Pulmonary artery endothelial cell (primary cell): ENCODE measurements around the gene ZNRF1. TPM values are rescaled to one million over a fixed set of nuclear protein-coding genes. Genes with fewer than 3 reads are reported as not detected.

Experiments
- DNase-seq: peaks from one replicate; pipeline ENCODE4 v3.0.0-alpha.2; 2011; ENCODE audit warnings: low read depth, low spot score
- total RNA-seq: library from RNA; depleted of rRNA; stranded (reverse); fragments of >200 nt; gene quantifications from 2 replicates; pipeline ENCODE4 v1.2.3, GENCODE V29; 2014

Gene ZNRF1
- total RNA-seq, 1 donor from 2014 or later, result 16.9 TPM

DNA sequence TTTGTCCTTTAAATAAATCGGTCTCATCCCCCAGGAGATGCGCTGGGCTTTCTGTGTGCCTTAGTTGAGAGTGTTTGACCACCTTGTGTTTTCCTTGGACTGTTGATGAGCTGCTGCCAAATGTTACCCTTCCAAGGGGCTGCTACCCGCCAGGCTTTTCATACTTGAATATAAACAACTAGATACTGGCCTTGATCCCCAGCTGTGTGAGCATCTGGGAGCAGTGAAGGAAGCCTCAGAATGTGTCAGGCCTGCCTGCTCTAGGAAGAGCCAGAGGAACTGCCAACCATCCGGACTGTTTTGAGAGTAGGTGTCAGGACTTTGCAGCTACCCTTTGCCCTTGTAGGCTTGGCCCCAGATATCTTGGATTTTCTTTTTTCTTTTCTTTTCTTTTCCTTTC is 60.0 kb downstream of the ZNRF1 start:
- no peak for DNase-seq

GRCh38 chr16:75059411-75059810 is 60.6 kb downstream of the ZNRF1 start:
- no peak for DNase-seq

DNA sequence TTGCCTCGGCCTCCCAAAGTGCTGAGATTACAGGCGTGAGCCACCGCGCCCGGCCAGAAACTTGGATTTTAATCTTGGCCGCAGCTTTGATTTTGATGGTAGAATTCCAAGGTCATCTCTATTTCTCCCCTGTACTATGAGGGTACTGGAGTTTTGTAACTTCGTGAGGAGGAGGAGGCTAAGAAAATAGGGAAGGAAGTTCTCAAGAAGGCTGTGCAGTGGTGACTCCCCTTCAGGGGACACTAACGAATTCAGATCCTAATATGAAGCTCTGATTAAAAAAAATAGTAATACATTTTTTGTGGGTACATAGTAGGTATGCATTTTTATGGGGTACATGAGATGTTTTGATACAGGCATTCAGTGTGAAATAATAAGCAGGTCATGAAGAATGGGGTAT is 61.9 kb downstream of the ZNRF1 start:
- DNase-seq, result no peak

- no peak for DNase-seq
Measured at GRCh38 chr16:75061669-75062068, 62.8 kb downstream of the ZNRF1 start.

GRCh38 chr16:75062135-75062975 is 63.5 kb downstream of the ZNRF1 start:
- DNase-seq, result no peak

- DNase-seq, result no peak
Measured at GRCh38 chr16:75062976-75063346, 64.1 kb downstream of the ZNRF1 start.

- no peak for DNase-seq
Measured at GRCh38 chr16:75063549-75064088, 64.8 kb downstream of the ZNRF1 start.

GRCh38 chr16:75064403-75065148 is 65.8 kb downstream of the ZNRF1 start:
- no peak for DNase-seq

DNA sequence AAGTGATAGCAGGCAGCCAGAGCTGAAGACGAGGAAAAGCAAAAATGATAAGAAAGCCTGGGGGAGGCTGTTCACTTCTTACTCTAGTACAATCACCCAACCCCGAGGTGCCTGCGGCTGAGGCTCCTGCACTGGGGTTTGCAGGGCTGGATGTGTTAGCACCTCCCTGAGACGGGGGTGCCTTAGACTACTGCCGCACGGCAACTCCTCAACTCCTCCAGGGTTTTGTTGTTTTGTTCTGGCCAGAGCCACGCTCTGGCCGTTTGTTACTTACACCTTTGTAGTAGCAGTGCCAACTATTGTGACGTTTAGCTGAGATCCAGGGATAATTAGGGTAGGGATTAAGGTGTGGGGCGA is 66.3 kb downstream of the ZNRF1 start:
- DNase-seq, result no peak

DNA sequence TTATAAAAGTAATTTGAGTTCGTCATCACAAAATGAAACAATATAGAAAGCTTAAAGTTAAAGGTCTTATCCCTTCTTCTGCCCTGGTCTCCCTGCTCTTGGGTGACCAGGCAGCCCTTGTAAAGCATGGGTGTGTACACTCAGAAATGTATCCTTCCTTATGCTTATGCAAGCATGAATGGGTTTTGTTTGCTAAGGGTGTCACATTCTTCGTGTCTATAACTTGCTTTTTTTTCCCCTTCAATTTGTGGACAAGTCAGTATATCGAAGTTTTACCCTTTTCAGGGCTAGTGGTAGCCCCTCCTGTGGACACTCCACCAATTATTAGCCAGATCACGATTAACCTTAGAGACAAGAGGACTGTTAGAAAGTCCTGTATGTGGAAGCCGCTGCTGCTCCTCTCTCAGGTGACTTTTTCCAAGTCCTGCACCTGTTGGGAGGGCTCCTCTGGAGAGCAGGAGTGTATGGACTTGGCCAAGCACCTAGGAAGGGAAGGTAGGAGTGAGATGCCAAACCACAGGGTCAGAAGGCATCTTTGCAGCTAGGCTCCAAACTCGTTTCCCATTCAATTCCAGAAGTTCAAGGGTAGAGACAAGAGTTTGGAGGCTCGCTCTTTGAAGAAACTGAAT is 66.8 kb downstream of the ZNRF1 start:
- no peak for DNase-seq

GRCh38 chr16:75066861-75067447 is 68.1 kb downstream of the ZNRF1 start:
- DNase-seq, result no peak

GRCh38 chr16:75068085-75069031 is 69.5 kb downstream of the ZNRF1 start:
- DNase-seq, result no peak

DNA sequence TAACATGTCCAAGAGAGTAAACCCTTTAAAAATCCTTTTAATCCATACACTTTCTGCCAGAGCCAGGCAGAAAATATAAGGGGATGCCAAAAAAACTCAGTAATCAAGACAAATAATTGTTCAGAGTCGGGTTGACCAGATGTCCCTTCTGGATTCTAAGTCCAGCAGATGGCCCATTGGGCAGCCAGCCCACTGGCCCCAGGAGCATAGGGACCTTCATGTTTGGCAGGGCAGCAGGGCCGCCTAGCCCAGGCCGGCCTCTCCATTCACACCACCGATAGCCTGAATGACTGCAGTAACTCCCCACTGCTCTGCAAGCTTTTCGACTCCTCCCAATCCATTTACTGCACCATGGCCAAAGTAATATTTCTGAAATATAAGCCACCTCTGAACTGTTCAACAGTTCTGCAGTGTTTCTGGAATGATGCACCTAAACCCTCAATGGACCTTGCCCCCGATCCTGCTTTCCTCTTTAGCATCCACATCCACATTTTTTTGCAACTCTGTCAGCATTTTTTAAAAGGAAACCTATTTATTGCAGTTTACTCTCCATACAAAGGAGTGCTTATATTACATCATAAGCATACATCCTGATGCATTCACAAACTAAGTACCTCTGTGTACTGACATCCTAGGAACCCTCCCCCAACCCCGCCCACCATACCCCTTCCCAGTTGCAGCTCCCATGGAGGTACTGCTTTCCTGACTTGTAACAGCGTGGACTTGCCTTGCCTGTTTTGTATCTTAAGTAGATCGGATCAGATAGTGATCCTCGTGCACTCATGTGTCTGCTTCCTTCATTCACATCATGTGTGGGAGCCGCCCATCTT is 71.4 kb downstream of the ZNRF1 start:
- DNase-seq, result no peak

DNA sequence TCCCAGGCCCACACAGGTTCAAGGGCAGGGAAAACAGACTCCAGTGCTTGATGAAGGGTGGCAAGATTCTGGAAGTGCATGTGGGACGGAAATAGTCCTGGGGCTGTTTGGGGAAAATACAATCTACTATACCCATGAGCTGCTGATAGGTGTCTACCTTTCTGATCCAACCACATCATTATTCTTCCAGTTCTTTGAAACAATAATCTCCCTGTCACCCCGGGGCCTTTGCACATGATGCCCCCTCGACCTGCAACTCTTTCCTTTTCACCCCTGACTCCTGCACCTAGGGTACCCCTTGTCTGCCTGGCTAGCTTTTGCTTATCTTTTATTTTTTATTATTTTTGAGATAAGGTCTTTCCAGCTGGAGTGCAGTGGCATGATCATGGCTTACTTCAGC is 72.8 kb downstream of the ZNRF1 start:
- no peak for DNase-seq

DNA sequence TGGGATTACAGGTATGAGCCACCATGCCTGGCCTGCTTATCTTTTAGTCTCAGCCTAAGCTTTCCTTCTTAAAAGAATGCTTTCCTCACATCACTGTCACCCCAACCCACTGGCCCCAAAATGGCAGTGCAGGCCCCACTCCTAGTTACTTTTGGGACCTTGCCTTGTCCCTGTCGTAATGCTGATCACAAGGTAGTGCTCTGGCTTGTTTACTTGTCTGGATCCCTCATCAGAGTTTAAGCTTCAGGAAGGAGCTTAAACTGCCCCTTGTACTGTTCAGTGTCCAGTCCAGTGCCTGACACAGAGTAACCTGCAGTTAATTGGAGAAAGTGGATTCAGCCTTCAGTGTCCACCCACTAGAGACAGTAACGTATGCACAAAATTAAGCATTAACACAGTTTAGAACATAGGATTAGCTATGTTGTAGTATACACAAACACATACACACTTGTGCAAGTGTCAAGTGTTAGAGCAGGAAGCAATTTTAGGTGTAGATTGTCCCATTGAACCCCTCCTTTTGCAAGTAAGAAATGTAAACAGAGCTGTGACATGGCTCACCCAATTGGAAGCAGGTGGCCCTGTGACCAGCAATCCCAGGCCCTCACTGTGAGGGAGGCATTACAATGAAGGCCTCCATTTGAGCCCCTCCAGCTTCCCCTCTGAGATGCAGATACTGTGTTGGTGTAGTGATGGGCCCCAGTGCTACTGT is 73.6 kb downstream of the ZNRF1 start:
- no peak for DNase-seq

- DNase-seq, result no peak
Measured at GRCh38 chr16:75073545-75074303, 74.9 kb downstream of the ZNRF1 start.

DNA sequence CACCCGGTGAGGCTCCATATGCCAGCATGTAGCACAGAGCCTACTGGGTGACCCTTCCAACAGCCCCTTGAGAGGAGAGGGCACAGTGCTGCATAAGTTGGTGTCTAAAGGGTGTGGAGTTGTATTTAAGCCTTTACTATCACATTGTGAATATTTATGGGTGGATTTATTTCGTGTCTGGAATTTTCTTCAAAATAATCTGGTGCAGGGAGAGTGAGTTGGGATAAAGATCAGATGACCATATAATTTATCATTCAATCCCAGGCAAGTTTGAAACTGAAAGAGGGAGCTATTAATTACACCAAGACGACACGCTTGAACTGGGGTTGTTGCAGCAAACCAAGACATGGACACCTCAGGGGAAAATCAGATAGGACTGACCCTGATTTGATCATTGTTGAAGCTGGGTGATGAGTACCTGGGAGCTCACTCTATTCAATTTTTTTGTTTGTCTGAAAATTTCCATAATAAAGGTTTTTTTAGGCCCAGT is 75.5 kb downstream of the ZNRF1 start:
- no peak for DNase-seq
